NCI-H1930 (cell line): Measurements from ENCODE around the gene RIOX2.

Experiments used
- DNase-seq, 2 experiments: peaks; one replicate each; lab custom pipeline; 2025; lab: John Stamatoyannopoulos, UW

RIOX2 gene

GRCh38 chr3:97954228-97954827, 17.9 kb downstream of the RIOX2 start:
- no peak for DNase-seq

GRCh38 chr3:97952872-97953271, 19.4 kb downstream of the RIOX2 start:
- no peak for DNase-seq

GRCh38 chr3:97952280-97952679, 20.0 kb downstream of the RIOX2 start:
- DNase-seq: no peak

GRCh38 chr3:97950360-97950759, 21.9 kb downstream of the RIOX2 start:
- no peak for DNase-seq

GRCh38 chr3:97949743-97950142, 22.5 kb downstream of the RIOX2 start:
- no peak for DNase-seq

- DNase-seq: no peak
These were observed 23.1 kb downstream of the RIOX2 start for GRCh38 chr3:97949110-97949485.

GRCh38 chr3:97948351-97949109, 23.7 kb downstream of the RIOX2 start:
- DNase-seq: no peak

GRCh38 chr3:97942801-97943546, 29.3 kb downstream of the RIOX2 start:
- DNase-seq: peak; percentile 67 to 68

GRCh38 chr3:97940034-97940433, 32.2 kb downstream of the RIOX2 start:
- DNase-seq: no peak

- DNase-seq: no peak
These were observed 32.8 kb downstream of the RIOX2 start for GRCh38 chr3:97939401-97939800.

GRCh38 chr3:97938444-97938843, 33.8 kb downstream of the RIOX2 start:
- no peak for DNase-seq

GRCh38 chr3:97937205-97937604, 35.0 kb downstream of the RIOX2 start:
- DNase-seq: no peak

- DNase-seq: no peak
These were observed 36.4 kb downstream of the RIOX2 start for GRCh38 chr3:97935842-97936241.

- DNase-seq: no peak
These were observed 37.1 kb downstream of the RIOX2 start for GRCh38 chr3:97934980-97935695.

GRCh38 chr3:97932387-97932801, 39.8 kb downstream of the RIOX2 start:
- DNase-seq: no peak

- no peak for DNase-seq
These were observed 41.0 kb downstream of the RIOX2 start for GRCh38 chr3:97931218-97931617.

- DNase-seq: no peak
These were observed 42.2 kb downstream of the RIOX2 start for GRCh38 chr3:97930018-97930417.

- no peak for DNase-seq
These were observed 43.2 kb downstream of the RIOX2 start for GRCh38 chr3:97928986-97929385.

- DNase-seq: no peak
These were observed 44.5 kb downstream of the RIOX2 start for GRCh38 chr3:97927704-97928103.

- no peak for DNase-seq
These were observed 54.3 kb downstream of the RIOX2 start for GRCh38 chr3:97917813-97918536.

GRCh38 chr3:97916576-97916975, 55.7 kb downstream of the RIOX2 start:
- no peak for DNase-seq

- DNase-seq: no peak
These were observed 57.8 kb downstream of the RIOX2 start for GRCh38 chr3:97914388-97914787.
